K562 (cell line): Measurements from ENCODE around the gene SEPTIN1. TPM values are rescaled to one million over a fixed set of nuclear protein-coding genes. Genes with fewer than 3 reads are reported as not detected.

Experiments
- ARNT ChIP-seq, 2 experiments: fragments of 450-650 bp; IDR thresholded peaks; 2 replicates each; pipeline ENCODE4 v1.6.1; 2016; ENCODE audit warnings: mild to moderate bottlenecking in 1 of 2
- ASH1L ChIP-seq: fragments of 450-650 bp; IDR thresholded peaks from 2 replicates; pipeline ENCODE4 v1.6.1; 2018; ENCODE audit warnings: borderline replicate concordance, mild to moderate bottlenecking, low read depth; ENCODE audit not compliant: partially characterized antibody
- ATF1 ChIP-seq, 2 experiments: fragments of 450-650 bp in 1 of 2; IDR thresholded peaks; 2 replicates each; pipeline ENCODE4 v1.6.1; 2016; ENCODE audit warnings: missing compliant biosample characterization in 1 of 2, missing genetic modification characterization in 1 of 2
- BRCA1 ChIP-seq, 2 experiments: fragments of 450-650 bp in 1 of 2; sonication (generic) in 1 of 2; formaldehyde crosslinking in 1 of 2; IDR thresholded peaks; 2 replicates each; pipeline versions ENCODE4 v1.5.0 to v1.6.1; 2017 to 2020; ENCODE audit warnings: mild to moderate bottlenecking in 1 of 2, missing genetic modification reagents in 1 of 2
- CEBPB ChIP-seq: fragments of 450-650 bp; IDR thresholded peaks from 2 replicates; pipeline ENCODE4 v1.6.1; 2016; ENCODE audit warnings: missing genetic modification characterization, missing compliant biosample characterization
- JUN ChIP-seq, 2 experiments: sonication (generic) in 1 of 2; formaldehyde crosslinking in 1 of 2; IDR thresholded peaks; 2 replicates each; pipeline versions ENCODE4 v1.6.1 to v1.8.0; 2012 to 2022; ENCODE audit warnings: borderline replicate concordance in 2 of 2, mild to moderate bottlenecking in 2 of 2, improper control_type of control experiment in 1 of 2, low read depth in 1 of 2, low read length in 1 of 2, missing genetic modification reagents in 1 of 2
- RBM39 ChIP-seq: fragments of 200-400 bp; formaldehyde crosslinking; optimal IDR thresholded peaks from 2 replicates; pipeline ENCODE3; 2018; ENCODE audit warnings: low read depth, low read length
- SUPT5H ChIP-seq: fragments of 450-650 bp; IDR thresholded peaks from 2 replicates; pipeline ENCODE4 v1.6.1; 2016
- TEAD1 ChIP-seq, 2 experiments: fragments of 450-650 bp in 1 of 2; sonication (generic) in 1 of 2; formaldehyde crosslinking; IDR thresholded peaks; 2 replicates each; pipeline versions ENCODE4 v1.4.0 to v1.8.0; 2020 to 2022; ENCODE audit warnings: mild to moderate bottlenecking in 2 of 2, missing genetic modification reagents in 1 of 2
- ZNF217 ChIP-seq: sonication (generic); formaldehyde crosslinking; IDR thresholded peaks from 2 replicates; pipeline ENCODE4 v1.8.0; 2022; ENCODE audit warnings: mild to moderate bottlenecking, missing genetic modification reagents
- ZNF436 ChIP-seq: fragments of 250-450, 450-650 bp; sonication (Bioruptor Pico); formaldehyde crosslinking; IDR thresholded peaks from 2 replicates; pipeline ENCODE4 v1.7.0; 2020; ENCODE audit warnings: mild to moderate bottlenecking
- ZNF583 ChIP-seq: fragments of 250-450 bp; sonication (Bioruptor Pico); IDR thresholded peaks from 2 replicates; pipeline ENCODE4 v1.4.0; 2020
- polyA plus RNA-seq, 8 experiments: library from polyadenylated mRNA; depleted of rRNA in 4 of 8; stranded (reverse) in 5 of 8; unstranded in 3 of 8; fragments of >200 nt; fragmentation: Nextera tagmentation in 2 of 8; fragmentation: Illumina TruSeq in 1 of 8; extraction: Ambion mirVana in 2 of 8; extraction: Trizol in 1 of 8; gene quantifications; 2 replicates each; pipeline versions ENCODE4 v1.2.1 to v1.2.3, GENCODE V29; 2011 to 2014; ENCODE audit warnings: inconsistent platforms in 1 of 8, missing spikeins in 1 of 8
- total RNA-seq, 7 experiments: library from RNA; depleted of rRNA in 6 of 7; stranded (reverse); fragments of >200 nt in 6 of 7; fragmentation: Illumina TruSeq in 2 of 7; extraction: Trizol in 2 of 7; gene quantifications; 2 replicates each; pipeline versions ENCODE4 v1.2.1 to v1.2.3, GENCODE V29; 2011 to 2021; ENCODE audit warnings: low replicate concordance in 1 of 7
- TF ChIP-seq, protein P1 (sequence below): sonication (generic); formaldehyde crosslinking; IDR thresholded peaks from 2 replicates; pipeline ENCODE4 v1.8.1; 2022; ENCODE audit warnings: missing genetic modification reagents
- TF ChIP-seq, protein P2 (sequence below), 2 experiments: IDR thresholded peaks; 2 replicates each; pipeline ENCODE4 v1.6.1; 2011; ENCODE audit warnings: borderline replicate concordance in 1 of 2, control low read depth in 1 of 2, low read depth in 1 of 2, low read length in 1 of 2, mild to moderate bottlenecking in 1 of 2, mixed read lengths in 1 of 2, moderate library complexity in 1 of 2; ENCODE audit not compliant: insufficient read depth in 1 of 2, insufficient read length in 1 of 2, poor library complexity in 1 of 2, severe bottlenecking in 1 of 2; ENCODE audit errors: extremely low read depth in 1 of 2
- TF ChIP-seq, protein P3 (sequence below): sonication (generic); formaldehyde crosslinking; IDR thresholded peaks from 2 replicates; pipeline ENCODE4 v1.4.0; 2020; ENCODE audit warnings: mild to moderate bottlenecking, missing genetic modification reagents
- TF ChIP-seq, protein P4 (sequence below): fragments of 200-400 bp; formaldehyde crosslinking; IDR thresholded peaks from 2 replicates; pipeline ENCODE4 v1.6.1; 2017; ENCODE audit warnings: mild to moderate bottlenecking, low read depth, low read length, moderate library complexity
- TF ChIP-seq, protein P5 (sequence below): fragments of 450-650 bp; formaldehyde crosslinking; IDR thresholded peaks from 2 replicates; pipeline ENCODE4 v1.4.0; 2022; ENCODE audit warnings: mild to moderate bottlenecking, moderate library complexity

The SEPTIN1 gene
- total and polyA plus RNA-seq, 9 of the 15 experiments (the other 6 are each of a cell fraction or from before 2014, with no cell fraction given): 0.23 to 5.6 (median 1.7) TPM; not detected in 1

DNA sequence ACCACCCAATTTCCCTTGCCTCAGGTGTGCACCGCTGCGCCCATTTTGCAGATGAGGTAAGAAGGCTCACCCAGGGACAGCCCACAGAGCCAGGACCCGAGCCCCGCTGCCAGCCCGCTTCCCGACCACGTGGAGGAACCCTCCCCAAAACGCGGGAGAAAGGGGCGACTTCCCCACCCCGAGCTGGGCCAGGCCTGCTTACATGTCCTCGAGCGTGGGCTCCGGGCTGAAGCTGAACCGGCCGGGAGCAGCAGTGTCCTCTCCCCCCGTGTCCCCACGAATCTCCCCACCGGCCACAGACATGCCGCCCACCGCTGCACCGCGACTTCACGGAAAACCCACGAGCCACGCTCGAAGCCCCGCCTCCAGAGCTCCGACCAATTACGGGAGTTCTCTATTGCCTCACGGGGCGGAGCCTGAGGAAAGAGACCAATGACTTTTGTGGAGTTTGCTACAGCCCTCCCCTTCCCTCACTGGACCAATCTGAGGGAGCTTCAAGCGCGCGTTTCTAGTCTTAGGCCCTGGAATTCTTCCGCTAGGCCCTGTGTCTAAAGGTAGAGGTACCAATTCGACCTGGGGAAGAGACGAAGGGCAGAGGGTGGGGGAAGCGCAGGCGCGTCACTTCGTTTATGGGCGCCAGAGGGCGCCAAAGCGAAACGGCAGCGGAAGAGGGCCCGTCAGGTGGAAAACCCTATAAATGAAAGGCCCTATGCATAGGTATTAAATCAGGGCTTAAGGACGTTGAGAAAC, 47.5 kb upstream of the SEPTIN1 start, which contains the start of gene DCTPP1 (continued):
- TF ChIP-seq JUN (IDR thresholded peaks at IDR 0.05; ENCODE audit: borderline replicate concordance, low read depth, low read length) (peak; percentile 51; the same call in 1 of the 2 replicates), JUN (CRISPR knock-in tag; IDR thresholded peaks at IDR 0.05; ENCODE audit: borderline replicate concordance) (0 out of 2 replicates have a peak, but pooled peaks have one; percentile 35), ZNF217 (CRISPR knock-in tag) (no peak), TEAD1 (CRISPR knock-in tag; IDR thresholded peaks at IDR 0.05) (peak; percentile 39 to 98; a peak in 3 of 4 replicates), CEBPB (peak; percentile 89), ASH1L (peak; percentile 39), BRCA1 (IDR thresholded peaks at IDR 0.05) (no peak), BRCA1 (CRISPR knock-in tag; IDR thresholded peaks at IDR 0.05) (no peak), ZNF583 (CRISPR knock-in tag) (0 out of 2 replicates have a peak, but pooled peaks have one; percentile 25), SUPT5H (peak; percentile 81), ARNT (IDR thresholded peaks at IDR 0.05) (0 out of 4 replicates have a peak, but pooled peaks of 1 of the 2 experiments have one; percentile 65), ZNF436 (CRISPR knock-in tag) (no peak), RBM39 (no peak), ATF1 (CRISPR knock-in tag; IDR thresholded peaks at IDR 0.05) (no peak), ATF1 (tag; IDR thresholded peaks at IDR 0.05) (peak; percentile 91)
- TF ChIP-seq, protein P1, sequence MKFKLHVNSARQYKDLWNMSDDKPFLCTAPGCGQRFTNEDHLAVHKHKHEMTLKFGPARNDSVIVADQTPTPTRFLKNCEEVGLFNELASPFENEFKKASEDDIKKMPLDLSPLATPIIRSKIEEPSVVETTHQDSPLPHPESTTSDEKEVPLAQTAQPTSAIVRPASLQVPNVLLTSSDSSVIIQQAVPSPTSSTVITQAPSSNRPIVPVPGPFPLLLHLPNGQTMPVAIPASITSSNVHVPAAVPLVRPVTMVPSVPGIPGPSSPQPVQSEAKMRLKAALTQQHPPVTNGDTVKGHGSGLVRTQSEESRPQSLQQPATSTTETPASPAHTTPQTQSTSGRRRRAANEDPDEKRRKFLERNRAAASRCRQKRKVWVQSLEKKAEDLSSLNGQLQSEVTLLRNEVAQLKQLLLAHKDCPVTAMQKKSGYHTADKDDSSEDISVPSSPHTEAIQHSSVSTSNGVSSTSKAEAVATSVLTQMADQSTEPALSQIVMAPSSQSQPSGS (CRISPR knock-in tag): no peak
- TF ChIP-seq, protein P2, sequence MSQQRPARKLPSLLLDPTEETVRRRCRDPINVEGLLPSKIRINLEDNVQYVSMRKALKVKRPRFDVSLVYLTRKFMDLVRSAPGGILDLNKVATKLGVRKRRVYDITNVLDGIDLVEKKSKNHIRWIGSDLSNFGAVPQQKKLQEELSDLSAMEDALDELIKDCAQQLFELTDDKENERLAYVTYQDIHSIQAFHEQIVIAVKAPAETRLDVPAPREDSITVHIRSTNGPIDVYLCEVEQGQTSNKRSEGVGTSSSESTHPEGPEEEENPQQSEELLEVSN (IDR thresholded peaks at IDR 0.05; ENCODE audit: borderline replicate concordance in 1 of 2, extremely low read depth in 1 of 2, insufficient read depth in 1 of 2, insufficient read length in 1 of 2, low read depth in 1 of 2, low read length in 1 of 2, poor library complexity in 1 of 2, severe bottlenecking in 1 of 2): peak; percentile 82 to 83
- TF ChIP-seq, protein P3, sequence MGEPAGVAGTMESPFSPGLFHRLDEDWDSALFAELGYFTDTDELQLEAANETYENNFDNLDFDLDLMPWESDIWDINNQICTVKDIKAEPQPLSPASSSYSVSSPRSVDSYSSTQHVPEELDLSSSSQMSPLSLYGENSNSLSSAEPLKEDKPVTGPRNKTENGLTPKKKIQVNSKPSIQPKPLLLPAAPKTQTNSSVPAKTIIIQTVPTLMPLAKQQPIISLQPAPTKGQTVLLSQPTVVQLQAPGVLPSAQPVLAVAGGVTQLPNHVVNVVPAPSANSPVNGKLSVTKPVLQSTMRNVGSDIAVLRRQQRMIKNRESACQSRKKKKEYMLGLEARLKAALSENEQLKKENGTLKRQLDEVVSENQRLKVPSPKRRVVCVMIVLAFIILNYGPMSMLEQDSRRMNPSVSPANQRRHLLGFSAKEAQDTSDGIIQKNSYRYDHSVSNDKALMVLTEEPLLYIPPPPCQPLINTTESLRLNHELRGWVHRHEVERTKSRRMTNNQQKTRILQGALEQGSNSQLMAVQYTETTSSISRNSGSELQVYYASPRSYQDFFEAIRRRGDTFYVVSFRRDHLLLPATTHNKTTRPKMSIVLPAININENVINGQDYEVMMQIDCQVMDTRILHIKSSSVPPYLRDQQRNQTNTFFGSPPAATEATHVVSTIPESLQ (CRISPR knock-in tag): no peak
- TF ChIP-seq, protein P4, sequence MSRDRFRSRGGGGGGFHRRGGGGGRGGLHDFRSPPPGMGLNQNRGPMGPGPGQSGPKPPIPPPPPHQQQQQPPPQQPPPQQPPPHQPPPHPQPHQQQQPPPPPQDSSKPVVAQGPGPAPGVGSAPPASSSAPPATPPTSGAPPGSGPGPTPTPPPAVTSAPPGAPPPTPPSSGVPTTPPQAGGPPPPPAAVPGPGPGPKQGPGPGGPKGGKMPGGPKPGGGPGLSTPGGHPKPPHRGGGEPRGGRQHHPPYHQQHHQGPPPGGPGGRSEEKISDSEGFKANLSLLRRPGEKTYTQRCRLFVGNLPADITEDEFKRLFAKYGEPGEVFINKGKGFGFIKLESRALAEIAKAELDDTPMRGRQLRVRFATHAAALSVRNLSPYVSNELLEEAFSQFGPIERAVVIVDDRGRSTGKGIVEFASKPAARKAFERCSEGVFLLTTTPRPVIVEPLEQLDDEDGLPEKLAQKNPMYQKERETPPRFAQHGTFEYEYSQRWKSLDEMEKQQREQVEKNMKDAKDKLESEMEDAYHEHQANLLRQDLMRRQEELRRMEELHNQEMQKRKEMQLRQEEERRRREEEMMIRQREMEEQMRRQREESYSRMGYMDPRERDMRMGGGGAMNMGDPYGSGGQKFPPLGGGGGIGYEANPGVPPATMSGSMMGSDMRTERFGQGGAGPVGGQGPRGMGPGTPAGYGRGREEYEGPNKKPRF: no peak
- TF ChIP-seq, protein P5, sequence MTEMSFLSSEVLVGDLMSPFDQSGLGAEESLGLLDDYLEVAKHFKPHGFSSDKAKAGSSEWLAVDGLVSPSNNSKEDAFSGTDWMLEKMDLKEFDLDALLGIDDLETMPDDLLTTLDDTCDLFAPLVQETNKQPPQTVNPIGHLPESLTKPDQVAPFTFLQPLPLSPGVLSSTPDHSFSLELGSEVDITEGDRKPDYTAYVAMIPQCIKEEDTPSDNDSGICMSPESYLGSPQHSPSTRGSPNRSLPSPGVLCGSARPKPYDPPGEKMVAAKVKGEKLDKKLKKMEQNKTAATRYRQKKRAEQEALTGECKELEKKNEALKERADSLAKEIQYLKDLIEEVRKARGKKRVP: 0 out of 2 replicates have a peak, but pooled peaks have one; percentile 46
